Measurements from ENCODE around the gene SUCLA2. TPM values are rescaled to one million over a fixed set of nuclear protein-coding genes. Genes with fewer than 3 reads are reported as not detected.

SUCLA2 gene
- total RNA-seq, 2 donors from 2014 or later = 78.8 to 79.0 TPM

- DNase-seq = no peak
- Histone ChIP-seq H3K36me3 (ENCODE audit: control insufficient read depth, insufficient read depth, low read length) (peaks cover 20% of the 10 kb centered on the region), H3K4me1 (ENCODE audit: control insufficient read depth, insufficient read depth, low read length) (peaks cover 22% of the 10 kb centered on the region), H3K27ac (ENCODE audit: low read depth, low read length) (no peak overlapping the region), H3K9ac (ENCODE audit: extremely low read depth, low read length, poor library complexity, severe bottlenecking) (peak overlapping the region; percentile 17), H3K4me3 (ENCODE audit: low read length) (peak overlapping the region; percentile 20), H3K9me3 (ENCODE audit: control insufficient read depth, low read length) (peaks cover 19% of the 10 kb centered on the region), H3K27me3 (ENCODE audit: control insufficient read depth, insufficient read depth, low read length, poor library complexity, severe bottlenecking) (no peaks in the 10 kb centered on the region)
- 72 to 79% methylated on average over 4 to 5 of the region's 5 CpGs for WGBS, 2 experiments (ENCODE audit: insufficient coverage in 1 of 2, insufficient read length in 1 of 2)
- Mint-ChIP-seq H3K27ac (peak overlapping the region; percentile 91), H3K27me3 (ENCODE audit: insufficient read depth) (no peaks in the 10 kb centered on the region), H3K4me1 (peaks cover 33% of the 10 kb centered on the region), H3K4me3 (no peak overlapping the region), H3K36me3 (ENCODE audit: low read depth) (peaks cover 27% of the 10 kb centered on the region), H3K9me3 (peaks cover 20% of the 10 kb centered on the region)
- no peak for TF ChIP-seq CTCF (conservative IDR thresholded peaks at IDR 0.05)
Measured at GRCh38 chr13:47932950-47933923, 67.8 kb downstream of the SUCLA2 start.

- H3K36me3 Mint-ChIP-seq (ENCODE audit: low read depth) = peaks cover 4% of the 10 kb centered on the region
- no peak overlapping the region for H3K4me3 ChIP-seq (ENCODE audit: low read length)
- H3K9me3 Mint-ChIP-seq = peaks cover under 1% of the 10 kb centered on the region
- DNase-seq = no peak
- H3K36me3 ChIP-seq (ENCODE audit: control insufficient read depth, insufficient read depth, low read length) = no peaks in the 10 kb centered on the region
- TF ChIP-seq CTCF (conservative IDR thresholded peaks at IDR 0.05) = no peak
- no peak overlapping the region for H3K9ac ChIP-seq (ENCODE audit: extremely low read depth, low read length, poor library complexity, severe bottlenecking)
- peaks cover 22% of the 10 kb centered on the region for H3K4me1 ChIP-seq (ENCODE audit: control insufficient read depth, insufficient read depth, low read length)
- H3K4me3 Mint-ChIP-seq = no peak overlapping the region
- peaks cover 33% of the 10 kb centered on the region for H3K4me1 Mint-ChIP-seq
- no peak overlapping the region for H3K27ac ChIP-seq (ENCODE audit: low read depth, low read length)
- no peaks in the 10 kb centered on the region for H3K9me3 ChIP-seq (ENCODE audit: control insufficient read depth, low read length)
- H3K27me3 ChIP-seq (ENCODE audit: control insufficient read depth, insufficient read depth, low read length, poor library complexity, severe bottlenecking) = no peaks in the 10 kb centered on the region
- H3K27ac Mint-ChIP-seq = no peak overlapping the region
- 92% methylated on average over 1 of the region's 1 CpG; no CpG with 5 or more reads in 1 of the 2 experiments for WGBS, 2 experiments (ENCODE audit: insufficient coverage in 1 of 2, insufficient read length in 1 of 2)
- no peaks in the 10 kb centered on the region for H3K27me3 Mint-ChIP-seq (ENCODE audit: insufficient read depth)
Measured at GRCh38 chr13:47930649-47931165, 70.4 kb downstream of the SUCLA2 start.

GRCh38 chr13:47929156-47929555, 71.9 kb downstream of the SUCLA2 start:
- no peak for DNase-seq
- peaks cover 4% of the 10 kb centered on the region for H3K36me3 Mint-ChIP-seq (ENCODE audit: low read depth)
- H3K4me1 Mint-ChIP-seq = peaks cover 23% of the 10 kb centered on the region
- H3K9ac ChIP-seq (ENCODE audit: extremely low read depth, low read length, poor library complexity, severe bottlenecking) = no peak overlapping the region
- H3K9me3 Mint-ChIP-seq = peaks cover 1% of the 10 kb centered on the region
- TF ChIP-seq CTCF (conservative IDR thresholded peaks at IDR 0.05) = no peak
- no peak overlapping the region for H3K27ac ChIP-seq (ENCODE audit: low read depth, low read length)
- H3K4me1 ChIP-seq (ENCODE audit: control insufficient read depth, insufficient read depth, low read length) = peaks cover 17% of the 10 kb centered on the region
- WGBS, 2 experiments (ENCODE audit: insufficient coverage in 1 of 2, insufficient read length in 1 of 2) = 85 to 90% methylated on average over 2 to 3 of the region's 3 CpGs
- H3K27me3 Mint-ChIP-seq (ENCODE audit: insufficient read depth) = no peaks in the 10 kb centered on the region
- no peaks in the 10 kb centered on the region for H3K27me3 ChIP-seq (ENCODE audit: control insufficient read depth, insufficient read depth, low read length, poor library complexity, severe bottlenecking)
- no peaks in the 10 kb centered on the region for H3K36me3 ChIP-seq (ENCODE audit: control insufficient read depth, insufficient read depth, low read length)
- H3K4me3 Mint-ChIP-seq = no peak overlapping the region
- H3K9me3 ChIP-seq (ENCODE audit: control insufficient read depth, low read length) = peaks cover under 1% of the 10 kb centered on the region
- H3K27ac Mint-ChIP-seq = no peak overlapping the region
- no peak overlapping the region for H3K4me3 ChIP-seq (ENCODE audit: low read length)

All from endodermal cell (in vitro differentiated cells).